Measurements from ENCODE around the gene PLCD3.

Gene PLCD3

GRCh38 chr17:45160447-45161287, 28.4 kb upstream of the PLCD3 start:
- TF ChIP-seq CTCF (IDR thresholded peaks at IDR 0.05; ENCODE audit: low read depth, low read length), result peak; percentile 13
- DNase-seq (ENCODE audit: extremely low read depth, low read depth), result no peak

GRCh38 chr17:45156242-45156641, 23.9 kb upstream of the PLCD3 start:
- no peak for TF ChIP-seq CTCF (IDR thresholded peaks at IDR 0.05; ENCODE audit: low read depth, low read length)
- no peak for DNase-seq (ENCODE audit: extremely low read depth, low read depth)

GRCh38 chr17:45155483-45155882, 23.2 kb upstream of the PLCD3 start:
- no peak for DNase-seq (ENCODE audit: extremely low read depth, low read depth)
- TF ChIP-seq CTCF (IDR thresholded peaks at IDR 0.05; ENCODE audit: low read depth, low read length), result no peak

- no peak for DNase-seq (ENCODE audit: extremely low read depth, low read depth)
- TF ChIP-seq CTCF (IDR thresholded peaks at IDR 0.05; ENCODE audit: low read depth, low read length), result no peak
Measured at GRCh38 chr17:45155029-45155428, 22.7 kb upstream of the PLCD3 start.

- TF ChIP-seq CTCF (IDR thresholded peaks at IDR 0.05; ENCODE audit: low read depth, low read length), result no peak
- no peak for DNase-seq (ENCODE audit: extremely low read depth, low read depth)
Measured at GRCh38 chr17:45150911-45151809, 18.8 kb upstream of the PLCD3 start.

GRCh38 chr17:45149669-45150664, 17.7 kb upstream of the PLCD3 start:
- DNase-seq (ENCODE audit: extremely low read depth, low read depth), result no peak
- TF ChIP-seq CTCF (IDR thresholded peaks at IDR 0.05; ENCODE audit: low read depth, low read length), result no peak

Data from AG09319 (cell line).